ENCODE data around the gene ESPNL. TPM values are rescaled to one million over a fixed set of nuclear protein-coding genes. Genes with fewer than 3 reads are reported as not detected.

The ESPNL gene
- total and polyA plus RNA-seq, 2 of the 4 experiments (the other 2 are of a cell fraction) = 2.0 TPM

- no peak for TF ChIP-seq MAFK (IDR thresholded peaks at IDR 0.05; ENCODE audit: low read depth, low read length)
Observed at GRCh38 chr2:238119756-238120462, 19.8 kb downstream of the ESPNL start (continued).

- TF ChIP-seq MXI1 (IDR thresholded peaks at IDR 0.05; ENCODE audit: borderline replicate concordance, low read depth, low read length) (no peak), BHLHE40 (IDR thresholded peaks at IDR 0.05; ENCODE audit: low read depth, low read length) (no peak), NFE2L2 (IDR thresholded peaks at IDR 0.05; ENCODE audit: low read depth, low read length) (no peak), RAD21 (IDR thresholded peaks at IDR 0.05; ENCODE audit: low read length) (peak; percentile 54), RFX5 (IDR thresholded peaks at IDR 0.05; ENCODE audit: low read depth, low read length) (no peak), MAZ (IDR thresholded peaks at IDR 0.05; ENCODE audit: borderline replicate concordance, low read depth, low read length) (no peak), FOS (IDR thresholded peaks at IDR 0.05; ENCODE audit: low read depth, low read length) (no peak), CTCF (conservative IDR thresholded peaks at IDR 0.05; ENCODE audit: low read depth, low read length) (peak; percentile 45), SMC3 (IDR thresholded peaks at IDR 0.05; ENCODE audit: low read depth, low read length) (peak; percentile 12; the same call in 1 of the 2 replicates), USF2 (IDR thresholded peaks at IDR 0.05; ENCODE audit: low read depth, low read length) (no peak), MAFK (IDR thresholded peaks at IDR 0.05; ENCODE audit: low read depth, low read length) (no peak)
- H2AFZ ChIP-seq (replicated peaks; ENCODE audit: low read length, poor library complexity) = no peak overlapping the region
- H4K20me1 ChIP-seq (ENCODE audit: insufficient read depth, low read length) = no peaks in the 10 kb centered on the region
- no peak overlapping the region for H3K27ac ChIP-seq (ENCODE audit: insufficient read depth, low read length)
- no peak overlapping the region for H3K23ac ChIP-seq (ENCODE audit: low read depth, low read length)
- H2AK5ac ChIP-seq (ENCODE audit: low read depth, low read length) = no peak overlapping the region
- H3K36me3 ChIP-seq (ENCODE audit: control insufficient read depth, insufficient read depth, low read length) = no peaks in the 10 kb centered on the region
- no peak overlapping the region for H2AK9ac ChIP-seq (replicated peaks; ENCODE audit: low read depth, low read length, poor library complexity)
- ChIA-PET CTCF (interaction anchor here (1.2 kb wide), 1 partner anchor 144 kb away, joined by 3 read pairs; no protein-coding TSS in a partner anchor), POLR2A (ENCODE audit: unreplicated experiment) (no interaction called here)
- no TSS peak for BruUV-seq (replicated peaks)
- H3K4ac ChIP-seq (ENCODE audit: low read depth, low read length) = no peak overlapping the region
- no peak overlapping the region for H3K18ac ChIP-seq (ENCODE audit: low read depth, low read length)
- peak; percentile 83 for ATAC-seq (ENCODE audit: low read depth)
- no peak overlapping the region for H4K5ac ChIP-seq (ENCODE audit: low read depth, low read length)
- peak; percentile 19 for DNase-seq
- in situ Hi-C loops (cut with MboI; ENCODE audit: low sequenced_read_pairs) (no loop called here), dilution Hi-C loops (cut with HindIII; ENCODE audit: low sequenced_read_pairs, unreplicated experiment) (no loop called here), intact Hi-C loops (cut with micrococcal nuclease) (loop anchor here (1.0 to 5.0 kb wide), 2 partner anchors 143 to 263 kb away; partner anchors contain the start of gene RAMP1)
- H3K14ac ChIP-seq (replicated peaks; ENCODE audit: low read depth, low read length) = no peak overlapping the region
- H3K27me3 ChIP-seq (ENCODE audit: control insufficient read depth, insufficient read depth, low read length) = peaks cover 33% of the 10 kb centered on the region
- H2BK120ac ChIP-seq (ENCODE audit: low read depth, low read length) = no peak overlapping the region
- 26% methylated on average over 6 of the region's 30 CpGs; no CpG with 5 or more reads in 1 of the 2 experiments for WGBS, 2 experiments (ENCODE audit: extremely low coverage in 2 of 2, insufficient read length in 1 of 2)
- H2BK15ac ChIP-seq (ENCODE audit: low read depth, low read length) = no peak overlapping the region
- no peak overlapping the region for H2BK20ac ChIP-seq (ENCODE audit: low read depth, low read length)
- no peak overlapping the region for H4K8ac ChIP-seq (ENCODE audit: low read depth in 2 of 2, low read length in 2 of 2)
- H3K9me3 ChIP-seq (ENCODE audit: control insufficient read depth, insufficient read depth, low read length) = no peaks in the 10 kb centered on the region
- H4K91ac ChIP-seq (ENCODE audit: insufficient read depth, low read depth, low read length) = no peak overlapping the region
- peaks cover 5% of the 10 kb centered on the region; the same call in 1 of the 2 replicates for H3K9me1 ChIP-seq (ENCODE audit: insufficient read depth, low read length)
- no peak overlapping the region for H3K56ac ChIP-seq (ENCODE audit: extremely low read depth, insufficient read depth, low read length)
- no peak overlapping the region for H2BK5ac ChIP-seq (ENCODE audit: low read depth, low read length, poor library complexity, severe bottlenecking)
- H3K79me1 ChIP-seq (ENCODE audit: low read depth in 1 of 2, low read length in 2 of 2) = no peaks in the 10 kb centered on the region
- H3K9ac ChIP-seq (ENCODE audit: low read depth, low read length) = no peak overlapping the region
- no peak overlapping the region for H3K4me2 ChIP-seq (ENCODE audit: low read depth, low read length)
- peaks cover 4% of the 10 kb centered on the region; the same call in 1 of the 2 replicates for H3K4me1 ChIP-seq (ENCODE audit: control insufficient read depth, insufficient read depth, low read length)
- no peak overlapping the region for H3K4me3 ChIP-seq (ENCODE audit: insufficient read depth, low read depth, low read length)
Observed at GRCh38 chr2:238120463-238121298, 20.5 kb downstream of the ESPNL start.

All from IMR-90 (cell line).